Rectal smooth muscle tissue (tissue), 1 donor: Measurements from ENCODE around the gene ACVRL1.

ENCODE experiments used
- H3K27ac ChIP-seq: one replicate; pipeline ENCODE4 v1.7.0; 2013; ENCODE audit warnings: low read depth, low read length, inconsistent platforms
- H3K27me3 ChIP-seq: one replicate; pipeline ENCODE4 v1.7.0; 2013; ENCODE audit warnings: low read length; ENCODE audit not compliant: control insufficient read depth, insufficient read depth
- H3K36me3 ChIP-seq: one replicate; pipeline ENCODE4 v1.7.0; 2013; ENCODE audit warnings: low read length; ENCODE audit not compliant: control insufficient read depth, insufficient read depth
- H3K4me1 ChIP-seq: one replicate; pipeline ENCODE4 v1.7.0; 2013; ENCODE audit warnings: low read length; ENCODE audit not compliant: control insufficient read depth, insufficient read depth
- H3K4me3 ChIP-seq: one replicate; pipeline ENCODE4 v1.7.0; 2013; ENCODE audit warnings: low read length
- H3K9ac ChIP-seq: one replicate; pipeline ENCODE4 v1.7.0; 2013; ENCODE audit warnings: low read length

The ACVRL1 gene

DNA sequence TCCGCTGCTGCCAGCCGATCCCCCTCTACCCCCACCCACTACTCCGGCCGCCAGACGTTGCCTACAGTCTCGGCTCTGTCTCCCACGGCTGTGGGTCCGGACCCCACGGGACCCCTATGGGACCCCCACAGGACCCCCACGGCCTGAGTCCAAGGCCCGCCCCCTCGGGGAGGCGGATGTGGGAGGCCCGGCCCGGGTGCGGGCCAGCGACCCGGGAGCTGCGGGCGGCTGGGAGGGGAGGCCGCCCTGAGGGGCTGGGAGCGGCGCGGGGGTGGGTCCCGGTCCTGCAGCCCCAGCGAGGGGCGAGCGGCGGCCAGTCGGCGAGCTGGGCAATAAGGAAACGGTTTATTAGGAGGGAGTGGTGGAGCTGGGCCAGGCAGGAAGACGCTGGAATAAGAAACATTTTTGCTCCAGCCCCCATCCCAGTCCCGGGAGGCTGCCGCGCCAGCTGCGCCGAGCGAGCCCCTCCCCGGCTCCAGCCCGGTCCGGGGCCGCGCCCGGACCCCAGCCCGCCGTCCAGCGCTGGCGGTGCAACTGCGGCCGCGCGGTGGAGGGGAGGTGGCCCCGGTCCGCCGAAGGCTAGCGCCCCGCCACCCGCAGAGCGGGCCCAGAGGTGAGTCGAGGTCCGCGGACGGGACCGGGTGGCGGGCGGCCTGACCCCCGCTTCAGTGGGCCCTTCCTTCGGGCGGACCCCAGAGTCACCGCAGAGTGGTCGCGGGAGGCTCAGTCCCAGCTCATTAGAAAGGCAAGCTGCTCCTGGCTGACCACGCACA lies at the start of gene ACVRL1:
Gene ACVRL1, plus strand, starts transcription at position 422 of the 773 bp plus-strand sequence. CDS start 4,971 bp downstream, outside the sequence.
- peak within 1 kb of the TSS; percentile 75 for H3K4me3 ChIP-seq
- peak within 1 kb of the TSS; percentile 79 for H3K27ac ChIP-seq
- H3K36me3 ChIP-seq: no peaks in the 10 kb centered on the region
- H3K9ac ChIP-seq: peak within 1 kb of the TSS; percentile 27
- peaks cover 6% of the 10 kb centered on the region for H3K27me3 ChIP-seq
- H3K4me1 ChIP-seq: peaks cover 3% of the 10 kb centered on the region

DNA sequence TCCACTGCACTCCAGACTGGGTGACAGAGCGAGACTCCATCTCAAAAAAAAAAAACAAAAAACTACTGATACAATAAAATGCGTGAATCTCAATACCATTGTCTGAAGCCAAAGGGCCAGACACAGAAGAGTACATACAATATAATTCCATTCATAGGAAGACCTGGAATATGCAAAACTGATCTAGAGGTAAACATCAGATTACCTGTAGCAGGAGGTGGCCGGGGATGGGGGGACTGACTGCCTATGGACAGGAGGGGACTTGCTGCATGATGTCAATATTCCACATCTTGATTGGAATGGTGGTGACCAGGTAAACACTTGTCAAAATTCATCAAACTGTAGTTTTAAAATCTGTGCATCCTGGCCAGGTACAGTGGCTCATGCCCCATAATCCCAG lies 46.3 kb upstream of the ACVRL1 start:
- Histone ChIP-seq H3K27ac (no peak overlapping the region), H3K9ac (no peak overlapping the region), H3K4me1 (no peaks in the 10 kb centered on the region), H3K27me3 (peaks cover 12% of the 10 kb centered on the region), H3K4me3 (no peak overlapping the region), H3K36me3 (no peaks in the 10 kb centered on the region)

DNA sequence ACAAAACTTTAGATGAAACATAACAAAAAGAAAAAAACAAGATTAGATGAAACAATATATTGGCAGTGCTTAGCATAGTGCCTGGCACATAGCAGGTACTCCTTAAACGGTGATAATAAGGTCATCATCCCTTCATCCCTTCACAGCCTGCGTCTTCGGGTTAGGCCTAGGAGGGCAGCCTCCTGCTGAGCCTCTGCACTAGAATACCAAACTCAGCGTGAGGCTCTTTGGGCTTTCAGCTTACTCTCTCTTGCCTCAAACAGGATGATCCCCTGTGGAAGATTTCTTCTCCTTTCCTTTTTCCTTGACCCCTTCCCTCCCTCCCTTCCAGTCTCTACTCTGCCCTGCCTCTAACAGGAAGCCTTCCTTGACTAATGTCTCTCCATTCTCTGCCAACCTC lies 44.4 kb upstream of the ACVRL1 start:
- Histone ChIP-seq H3K36me3 (no peaks in the 10 kb centered on the region), H3K9ac (no peak overlapping the region), H3K4me3 (no peak overlapping the region), H3K4me1 (no peaks in the 10 kb centered on the region), H3K27me3 (peaks cover 8% of the 10 kb centered on the region), H3K27ac (no peak overlapping the region)

DNA sequence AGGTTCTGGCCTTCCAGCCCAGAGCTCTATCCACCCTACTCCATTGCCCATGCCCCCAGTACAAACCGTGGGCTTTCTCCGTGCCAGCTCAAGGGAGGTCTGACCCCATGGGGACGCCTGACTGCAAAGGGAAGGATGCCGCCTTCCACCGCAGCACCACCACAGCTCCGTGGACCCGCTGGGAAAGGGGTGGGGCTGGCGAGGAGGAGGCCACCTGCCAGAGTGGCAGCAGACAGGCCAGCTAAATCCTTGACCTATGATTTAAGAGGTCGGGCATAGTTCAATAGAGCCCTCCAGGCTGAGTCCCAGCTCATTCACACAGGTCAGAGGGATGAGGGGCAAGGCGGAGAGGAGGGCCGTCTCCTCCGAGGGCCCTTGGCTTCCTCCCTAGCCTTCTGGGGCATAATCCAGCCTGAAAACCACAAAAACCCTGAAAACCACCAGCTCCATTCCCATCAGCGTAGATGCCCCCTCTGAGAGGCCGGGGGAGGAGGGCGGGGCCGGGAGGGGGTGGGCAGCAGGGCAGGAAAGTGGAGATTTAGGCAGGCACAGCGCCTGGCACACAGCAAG lies 43.9 kb upstream of the ACVRL1 start:
- Histone ChIP-seq H3K9ac (no peak overlapping the region), H3K4me3 (peak overlapping the region; percentile 39), H3K4me1 (no peaks in the 10 kb centered on the region), H3K27ac (no peak overlapping the region), H3K36me3 (no peaks in the 10 kb centered on the region), H3K27me3 (peaks cover 11% of the 10 kb centered on the region)

DNA sequence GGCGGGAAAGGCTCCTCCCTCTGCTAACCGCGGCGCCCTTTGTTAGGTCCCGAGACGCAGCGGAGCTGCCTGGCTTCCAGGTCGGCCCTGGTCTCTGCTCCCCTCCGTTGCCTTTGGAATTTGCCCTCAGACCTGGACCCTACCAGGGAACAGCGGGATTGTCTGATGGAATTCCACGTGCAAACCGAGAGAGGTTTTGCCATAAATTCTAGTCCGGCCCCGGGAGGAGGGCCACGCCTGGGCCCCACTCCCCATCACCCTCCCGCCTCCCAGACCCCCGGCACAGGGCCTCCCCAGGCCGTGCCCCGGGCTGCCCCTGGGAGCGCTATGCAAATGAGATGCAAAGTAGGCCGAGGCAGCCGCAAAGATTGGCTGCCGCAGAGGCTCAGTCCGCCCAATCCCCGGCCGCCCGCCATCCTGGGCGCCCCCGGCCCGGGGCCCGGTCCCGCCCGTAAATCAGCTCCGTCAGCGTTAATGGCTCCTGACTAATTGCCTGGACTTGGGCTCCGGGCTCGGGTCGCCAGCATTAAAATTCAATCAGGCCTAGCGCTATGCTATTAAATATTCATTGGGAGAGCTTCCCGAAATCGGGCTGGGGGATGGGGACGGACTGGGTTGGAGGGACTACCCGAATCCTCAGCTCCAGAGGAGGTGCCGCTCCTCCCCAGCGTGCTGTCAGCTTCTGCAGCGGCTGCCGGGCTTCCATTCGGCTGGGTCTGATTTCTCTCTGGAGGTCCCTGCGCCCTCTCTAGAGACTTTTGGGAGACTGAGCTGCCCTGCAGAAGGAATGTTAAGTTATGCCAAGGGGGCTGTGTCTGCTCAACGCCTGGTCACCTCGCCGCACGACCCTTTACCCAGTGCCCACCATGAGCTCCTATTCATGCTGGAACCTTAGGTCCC lies 43.1 kb upstream of the ACVRL1 start:
- Histone ChIP-seq H3K36me3 (no peaks in the 10 kb centered on the region), H3K27ac (no peak overlapping the region), H3K4me3 (peak overlapping the region; percentile 39), H3K4me1 (no peaks in the 10 kb centered on the region), H3K9ac (no peak overlapping the region), H3K27me3 (peaks cover 15% of the 10 kb centered on the region)

DNA sequence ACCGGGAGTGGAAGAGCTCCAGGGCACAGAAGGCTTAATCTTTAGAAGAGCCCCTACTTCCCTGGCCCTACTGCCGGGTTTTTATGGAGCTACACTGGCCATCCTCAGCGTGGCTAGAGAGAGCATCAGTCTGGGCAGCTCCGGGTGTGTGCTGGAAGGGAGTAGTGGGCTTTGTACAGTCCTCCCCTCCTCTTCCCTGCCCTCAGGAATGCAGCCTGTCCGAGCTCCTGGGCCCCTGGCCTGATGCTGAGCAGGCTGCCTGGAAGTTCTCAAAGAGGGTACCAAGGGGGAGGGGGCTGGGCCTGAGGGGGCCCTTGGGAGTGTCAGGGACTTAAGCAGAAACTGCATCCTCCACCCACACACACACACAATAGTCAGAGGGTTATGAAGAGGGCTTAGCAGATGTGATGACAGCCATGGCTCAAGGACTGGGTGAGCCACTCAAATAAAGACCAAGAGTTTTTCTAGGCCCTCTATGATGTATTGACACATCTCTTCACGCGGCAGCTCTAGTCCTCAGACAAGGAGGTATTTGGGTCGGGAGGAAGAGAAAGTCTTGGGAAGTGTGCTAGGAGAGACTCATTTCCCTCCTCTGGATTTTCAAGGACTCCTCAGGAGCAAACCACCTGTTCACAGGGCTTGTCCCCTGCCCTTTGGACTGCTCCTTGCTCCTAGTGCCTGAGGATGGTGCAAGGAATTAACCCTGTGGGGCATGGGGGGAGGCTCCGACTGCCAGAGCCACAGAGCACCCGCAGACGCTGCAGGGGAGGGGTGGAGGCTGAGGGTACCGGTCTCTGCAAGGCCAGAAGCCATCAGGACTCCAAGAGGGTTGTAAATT lies 42.3 kb upstream of the ACVRL1 start:
- Histone ChIP-seq H3K4me3 (no peak overlapping the region), H3K27me3 (peaks cover 15% of the 10 kb centered on the region), H3K4me1 (no peaks in the 10 kb centered on the region), H3K36me3 (no peaks in the 10 kb centered on the region), H3K27ac (no peak overlapping the region), H3K9ac (no peak overlapping the region)

DNA sequence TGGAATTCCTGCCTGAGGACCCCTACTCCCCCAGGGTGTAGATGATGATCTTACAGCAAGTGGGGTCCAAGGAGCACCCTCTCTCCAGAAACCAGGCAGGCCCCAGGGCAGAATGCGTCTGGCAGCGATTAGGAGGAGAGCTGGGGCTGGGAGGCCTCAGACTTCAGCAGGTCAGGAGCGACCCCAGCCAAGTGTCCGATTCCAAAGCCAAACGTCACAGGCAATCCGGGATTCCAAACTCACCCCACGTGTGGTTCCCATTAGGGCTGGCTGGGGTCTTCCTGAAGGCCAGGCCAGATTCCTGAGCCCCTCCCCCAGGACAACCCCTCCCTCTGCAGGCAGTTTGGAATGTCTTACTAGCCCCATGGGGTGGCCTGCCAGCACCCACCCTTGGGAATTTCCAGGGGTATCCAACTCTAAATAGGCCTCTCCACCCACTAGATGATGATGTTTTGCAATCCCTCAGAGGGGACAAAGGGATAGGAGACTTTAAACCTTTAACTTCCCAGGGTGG lies 41.5 kb upstream of the ACVRL1 start:
- Histone ChIP-seq H3K27me3 (peaks cover 15% of the 10 kb centered on the region), H3K9ac (no peak overlapping the region), H3K4me1 (no peaks in the 10 kb centered on the region), H3K4me3 (no peak overlapping the region), H3K36me3 (no peaks in the 10 kb centered on the region), H3K27ac (no peak overlapping the region)

DNA sequence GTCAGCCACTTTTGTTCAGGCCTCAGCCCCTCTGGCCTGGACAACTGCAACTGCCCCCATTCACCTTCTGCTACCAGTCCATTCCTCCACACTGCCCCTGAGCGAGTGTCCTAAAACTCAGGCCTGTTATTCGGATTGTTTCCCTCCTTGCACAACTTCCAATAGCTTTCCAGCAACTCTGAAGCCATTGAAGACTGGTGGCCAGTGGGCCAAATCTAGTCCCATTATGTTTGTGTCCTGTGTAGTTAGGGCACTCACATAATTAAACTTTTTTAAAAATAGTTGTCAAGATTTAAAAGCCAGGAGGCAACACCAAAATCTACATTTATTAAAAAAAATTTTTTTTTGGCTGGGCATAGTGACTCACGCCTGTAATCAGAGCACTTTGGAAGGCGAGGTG lies 41.0 kb upstream of the ACVRL1 start:
- no peak overlapping the region for H3K27ac ChIP-seq
- H3K4me1 ChIP-seq: no peaks in the 10 kb centered on the region
- H3K9ac ChIP-seq: no peak overlapping the region

DNA sequence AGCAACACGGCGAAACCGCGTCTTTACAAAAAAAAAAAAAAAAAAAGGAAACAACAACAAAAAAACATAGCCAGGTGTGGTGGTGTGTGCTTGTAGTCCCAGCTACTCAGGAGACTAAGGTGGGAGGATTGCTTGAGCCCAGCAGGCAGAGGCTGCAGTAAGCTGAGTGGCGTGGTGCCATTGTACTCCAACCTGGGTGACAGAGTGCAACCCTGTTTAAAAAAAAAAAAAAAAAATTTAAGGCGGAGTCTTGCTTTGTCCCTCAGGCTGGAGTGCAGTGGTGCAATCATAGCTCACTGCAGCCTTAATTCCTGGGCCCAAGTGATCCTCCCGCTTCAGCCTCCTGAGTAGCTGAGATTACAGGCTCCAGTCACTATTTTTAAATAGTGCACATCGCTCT lies 40.5 kb upstream of the ACVRL1 start:
- H3K27ac ChIP-seq: no peak overlapping the region
- H3K27me3 ChIP-seq: peaks cover 15% of the 10 kb centered on the region
- no peaks in the 10 kb centered on the region for H3K36me3 ChIP-seq
- no peaks in the 10 kb centered on the region for H3K4me1 ChIP-seq
- H3K4me3 ChIP-seq: no peak overlapping the region
- H3K9ac ChIP-seq: no peak overlapping the region

More for the DNA sequence above, 41.0 kb upstream of the ACVRL1 start:
- no peaks in the 10 kb centered on the region for H3K36me3 ChIP-seq
- H3K4me3 ChIP-seq: no peak overlapping the region
- H3K27me3 ChIP-seq: peaks cover 15% of the 10 kb centered on the region

DNA sequence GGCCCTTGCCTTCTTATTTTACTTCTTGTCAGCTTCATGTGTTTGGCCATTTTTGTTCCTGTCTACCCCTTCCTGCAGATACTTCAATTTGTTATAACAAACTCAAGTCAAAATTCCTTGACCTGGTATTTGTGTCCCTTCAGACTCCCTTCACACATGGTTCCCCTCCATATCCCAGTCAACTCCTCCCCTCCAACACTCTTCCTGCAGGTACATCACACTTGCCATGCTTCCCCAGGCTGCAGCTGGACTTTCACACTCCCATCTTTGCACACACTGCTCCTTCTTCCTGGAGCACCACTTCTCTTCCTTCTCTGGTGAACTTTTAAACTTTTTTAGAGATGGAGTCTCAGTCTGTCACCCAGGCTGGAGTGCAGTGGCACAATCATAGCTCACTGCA lies 39.9 kb upstream of the ACVRL1 start:
- no peak overlapping the region for H3K4me3 ChIP-seq
- H3K4me1 ChIP-seq: no peaks in the 10 kb centered on the region
- H3K27ac ChIP-seq: no peak overlapping the region
- H3K9ac ChIP-seq: no peak overlapping the region
- peaks cover 15% of the 10 kb centered on the region for H3K27me3 ChIP-seq
- no peaks in the 10 kb centered on the region for H3K36me3 ChIP-seq

DNA sequence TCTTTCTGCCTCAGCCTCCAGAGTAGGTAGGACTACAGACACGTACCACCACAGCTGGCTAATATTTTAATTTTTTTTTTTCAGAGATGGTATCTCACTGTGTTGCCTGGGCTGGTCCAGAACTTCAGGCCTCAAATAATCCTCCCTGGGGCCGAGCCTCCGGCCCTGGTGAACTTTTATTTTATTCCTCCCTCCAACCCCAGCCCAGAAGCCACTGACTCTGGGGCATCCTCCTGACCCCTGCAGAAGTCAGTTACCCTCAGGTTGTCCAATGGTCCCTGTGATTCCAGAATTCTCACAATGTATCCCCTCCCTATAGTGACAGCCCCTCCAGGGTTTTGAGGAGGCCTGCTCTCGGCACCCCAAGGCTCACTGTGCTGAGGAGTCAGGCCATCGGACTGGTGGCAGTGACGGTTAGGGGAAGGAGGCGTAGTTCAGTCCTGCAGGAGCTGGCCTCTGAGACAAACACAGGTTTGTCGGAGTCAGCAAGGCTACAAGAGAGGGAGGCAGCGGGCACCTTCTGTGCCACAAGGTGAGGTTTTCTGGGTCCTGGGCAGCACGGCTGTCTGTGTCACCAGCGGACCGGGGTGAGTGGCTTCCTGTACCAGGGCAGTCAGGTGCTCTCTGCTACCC lies 39.4 kb upstream of the ACVRL1 start:
- no peaks in the 10 kb centered on the region for H3K4me1 ChIP-seq
- H3K4me3 ChIP-seq: no peak overlapping the region
- no peak overlapping the region for H3K9ac ChIP-seq
- H3K27me3 ChIP-seq: peaks cover 15% of the 10 kb centered on the region
- H3K27ac ChIP-seq: no peak overlapping the region
- no peaks in the 10 kb centered on the region for H3K36me3 ChIP-seq
